Prostate gland (tissue), 2 donors: ENCODE data around the gene NDFIP1. TPM values are rescaled to one million over a fixed set of nuclear protein-coding genes. Genes with fewer than 3 reads are reported as not detected.
"Not testable (repeated sequence)": the region's sequence is repeated elsewhere in the genome, so short reads cannot be mapped to it uniquely, and the experiment has no call there.

Source experiments
- DNase-seq: peaks from one replicate; pipeline ENCODE4 v3.0.0-alpha.2; 2019; ENCODE audit warnings: low spot score
- H3K27ac ChIP-seq, 2 donors: fragments of 200-600 bp; sonication (generic); 2 replicates each; pipeline ENCODE4 v1.5.1; 2017 to 2019
- H3K27me3 ChIP-seq: fragments of 200-600 bp; sonication (generic); replicated peaks from 2 replicates; pipeline ENCODE4 v1.5.1; 2019; ENCODE audit not compliant: insufficient read depth
- H3K36me3 ChIP-seq, 2 donors: fragments of 200-600 bp; sonication (generic); 1 replicate in 1 of 2; 2 replicates in 1 of 2; pipeline versions ENCODE4 v1.5.1 to v1.8.1; 2017 to 2019
- H3K4me1 ChIP-seq: fragments of 200-600 bp; sonication (generic); replicated peaks from 2 replicates; pipeline ENCODE4 v1.5.1; 2019
- H3K4me3 ChIP-seq, 2 donors: fragments of 200-600 bp; sonication (generic); 2 replicates each; pipeline ENCODE4 v1.5.1; 2017 to 2019
- H3K9me3 ChIP-seq: fragments of 200-600 bp; sonication (generic); 2 replicates; pipeline ENCODE4 v1.5.1; 2017
- CTCF ChIP-seq, 4 experiments: fragments of 200-600 bp in 2 of 4; fragments of 450-650 bp in 2 of 4; sonication (generic) in 2 of 4; IDR thresholded peaks; 1 replicate in 3 of 4; 2 replicates in 1 of 4; pipeline ENCODE4 v1.5.1; 2016 to 2019; ENCODE audit warnings: antibody characterized with exemption in 4 of 4, mild to moderate bottlenecking in 2 of 4, moderate library complexity in 2 of 4
- POLR2A ChIP-seq: fragments of 450-650 bp; IDR thresholded peaks from one replicate; pipeline ENCODE4 v1.6.1; 2016; ENCODE audit warnings: antibody characterized with exemption, mild to moderate bottlenecking
- POLR2AphosphoS5 ChIP-seq: sonication (generic); formaldehyde crosslinking; IDR thresholded peaks from one replicate; pipeline ENCODE4 v1.6.1; 2017; ENCODE audit warnings: antibody characterized with exemption
- WGBS: methylation state at CpG from one replicate; pipeline ENCODE4 v1.1.5; 2018; 5-methylcytosine and 5-hydroxymethylcytosine counted together
- intact Hi-C: fragments of 100-400 bp; cut with DNase I; formaldehyde crosslinking; loops from one replicate; pipeline ENCODE4 v1.14.2; 2022
- total RNA-seq, 2 donors: library from RNA; depleted of rRNA; stranded (reverse); fragments of >200 nt; gene quantifications; one replicate each; pipeline ENCODE4 v1.1.0, GENCODE V29; 2016

Gene NDFIP1
- total RNA-seq, 2 donors from 2014 or later, result 134 to 234 TPM

- H3K27ac ChIP-seq, result no peak overlapping the region
- H3K4me3 ChIP-seq, result no peak overlapping the region
- no peaks in the 10 kb centered on the region for H3K9me3 ChIP-seq
- peak; percentile 57 for DNase-seq
- H3K36me3 ChIP-seq, result no peaks in the 10 kb centered on the region
- TF ChIP-seq POLR2A (no peak), POLR2AphosphoS5 (peak; percentile 22), CTCF (IDR thresholded peaks at IDR 0.05) (peak; percentile 64 to 90 (median 86))
- H3K4me1 ChIP-seq, result no peaks in the 10 kb centered on the region
- intact Hi-C loops, result loop anchor here (2.0 kb wide), 1 partner anchor 397 kb away; no protein-coding TSS in a partner anchor
- 44% methylated on average over 3 of the region's 3 CpGs for WGBS
- H3K27me3 ChIP-seq, result no peaks in the 10 kb centered on the region
Measured at GRCh38 chr5:142151436-142152383, 43.1 kb downstream of the NDFIP1 start.

GRCh38 chr5:142152384-142152732, 43.8 kb downstream of the NDFIP1 start:
- intact Hi-C loops, result loop anchor here (2.0 kb wide), 1 partner anchor 396 kb away; no protein-coding TSS in a partner anchor
- Histone ChIP-seq H3K36me3 (no peaks in the 10 kb centered on the region), H3K9me3 (no peaks in the 10 kb centered on the region), H3K4me1 (no peaks in the 10 kb centered on the region), H3K4me3 (no peak overlapping the region), H3K27me3 (no peaks in the 10 kb centered on the region), H3K27ac (no peak overlapping the region)
- no peak for TF ChIP-seq POLR2A
- no peak for TF ChIP-seq CTCF (IDR thresholded peaks at IDR 0.05)
- no peak for TF ChIP-seq POLR2AphosphoS5
- DNase-seq, result no peak
- 74% methylated on average over 1 of the region's 1 CpG for WGBS

GRCh38 chr5:142153674-142154448, 45.3 kb downstream of the NDFIP1 start:
- TF ChIP-seq POLR2AphosphoS5 (no peak), CTCF (IDR thresholded peaks at IDR 0.05) (no peak), POLR2A (no peak)
- Histone ChIP-seq H3K4me3 (no peak overlapping the region), H3K27ac (no peak overlapping the region), H3K4me1 (no peaks in the 10 kb centered on the region), H3K27me3 (no peaks in the 10 kb centered on the region), H3K36me3 (no peaks in the 10 kb centered on the region), H3K9me3 (no peaks in the 10 kb centered on the region)
- DNase-seq, result no peak
- whole genome bisulfite sequencing, result 84% methylated on average over 12 of the region's 12 CpGs
- intact Hi-C loops, result loop anchor here (2.0 kb wide), 1 partner anchor 395 kb away; no protein-coding TSS in a partner anchor

GRCh38 chr5:142154449-142154841, 45.9 kb downstream of the NDFIP1 start:
- H3K36me3 ChIP-seq, intact Hi-C loops, H3K4me3 ChIP-seq, DNase-seq, H3K4me1 ChIP-seq, H3K27ac ChIP-seq, H3K27me3 ChIP-seq, H3K9me3 ChIP-seq: not testable (repeated sequence)
- WGBS, result 94% methylated on average over 9 of the region's 12 CpGs

DNA sequence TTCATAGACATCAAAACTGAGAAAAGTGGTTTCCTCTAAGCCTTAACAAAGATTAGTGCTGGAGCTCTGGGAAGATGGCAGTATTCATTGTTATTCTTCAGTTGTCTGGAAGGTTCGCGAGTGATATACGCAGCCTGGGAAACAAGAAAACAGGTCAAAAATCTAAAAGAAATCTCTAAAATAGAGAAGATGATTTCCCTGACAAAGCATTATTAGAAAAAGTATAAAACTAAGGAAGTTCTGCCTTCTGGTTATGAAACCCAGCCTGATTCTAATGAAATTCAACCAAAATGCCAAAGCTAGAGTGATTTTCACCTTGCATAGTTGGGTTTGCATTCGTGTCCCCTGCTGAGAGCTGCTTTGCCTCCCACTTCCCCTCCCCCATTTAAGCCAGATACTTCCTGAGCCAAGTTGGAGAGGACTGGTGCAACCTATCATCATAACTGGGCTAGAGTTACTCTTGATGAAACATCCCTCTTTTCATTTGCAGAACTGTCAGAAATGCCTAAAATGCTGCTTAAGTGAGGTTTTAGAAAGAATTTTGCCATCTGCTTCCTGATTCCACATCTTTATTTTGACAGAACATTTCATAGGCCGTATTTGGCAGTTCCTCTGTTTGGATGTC, 48.4 kb downstream of the NDFIP1 start:
- TF ChIP-seq POLR2AphosphoS5, result no peak
- no peak for TF ChIP-seq CTCF (IDR thresholded peaks at IDR 0.05)
- TF ChIP-seq POLR2A, result no peak
- Histone ChIP-seq H3K4me3 (no peak overlapping the region), H3K36me3 (no peaks in the 10 kb centered on the region), H3K27ac (no peak overlapping the region), H3K27me3 (no peaks in the 10 kb centered on the region), H3K4me1 (no peaks in the 10 kb centered on the region), H3K9me3 (no peaks in the 10 kb centered on the region)
- 74% methylated on average over 5 of the region's 5 CpGs for WGBS
- DNase-seq, result no peak
- intact Hi-C loops, result no loop called here
